ENCODE results near the gene UBASH3B.

DNA sequence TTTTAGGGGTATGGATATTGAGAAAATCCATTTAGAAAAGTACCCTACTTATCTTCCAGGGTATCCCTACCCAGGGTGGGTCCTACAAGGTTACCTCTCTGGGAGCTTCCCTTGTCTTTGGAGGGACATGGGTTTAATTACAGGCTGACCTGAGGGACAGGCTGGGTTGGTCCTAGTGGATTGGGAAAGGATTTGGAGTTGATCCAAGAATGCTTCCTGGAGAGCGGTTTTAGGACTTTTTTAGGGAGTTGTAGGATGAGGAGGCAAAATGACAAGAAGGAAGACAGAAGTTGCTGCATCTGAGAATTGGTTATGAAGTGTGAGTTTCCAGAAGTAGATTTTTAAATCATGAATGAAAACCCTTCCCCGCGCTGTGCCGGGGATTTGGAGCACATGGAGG, 121.0 kb downstream of the UBASH3B start:
- TF ChIP-seq, protein P1, sequence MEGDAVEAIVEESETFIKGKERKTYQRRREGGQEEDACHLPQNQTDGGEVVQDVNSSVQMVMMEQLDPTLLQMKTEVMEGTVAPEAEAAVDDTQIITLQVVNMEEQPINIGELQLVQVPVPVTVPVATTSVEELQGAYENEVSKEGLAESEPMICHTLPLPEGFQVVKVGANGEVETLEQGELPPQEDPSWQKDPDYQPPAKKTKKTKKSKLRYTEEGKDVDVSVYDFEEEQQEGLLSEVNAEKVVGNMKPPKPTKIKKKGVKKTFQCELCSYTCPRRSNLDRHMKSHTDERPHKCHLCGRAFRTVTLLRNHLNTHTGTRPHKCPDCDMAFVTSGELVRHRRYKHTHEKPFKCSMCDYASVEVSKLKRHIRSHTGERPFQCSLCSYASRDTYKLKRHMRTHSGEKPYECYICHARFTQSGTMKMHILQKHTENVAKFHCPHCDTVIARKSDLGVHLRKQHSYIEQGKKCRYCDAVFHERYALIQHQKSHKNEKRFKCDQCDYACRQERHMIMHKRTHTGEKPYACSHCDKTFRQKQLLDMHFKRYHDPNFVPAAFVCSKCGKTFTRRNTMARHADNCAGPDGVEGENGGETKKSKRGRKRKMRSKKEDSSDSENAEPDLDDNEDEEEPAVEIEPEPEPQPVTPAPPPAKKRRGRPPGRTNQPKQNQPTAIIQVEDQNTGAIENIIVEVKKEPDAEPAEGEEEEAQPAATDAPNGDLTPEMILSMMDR (IDR thresholded peaks at IDR 0.05) = no peak
- no peak for TF ChIP-seq ZFX (IDR thresholded peaks at IDR 0.05; ENCODE audit: borderline replicate concordance)
